DND-41 (cell line): ENCODE data around the gene GPAT3.

Experiments
- EZH2 ChIP-seq: IDR thresholded peaks from 3 replicates; pipeline ENCODE4 v1.6.1; 2012; ENCODE audit warnings: borderline replicate concordance, low read depth, mild to moderate bottlenecking, moderate library complexity, low read length, inconsistent platforms; ENCODE audit not compliant: severe bottlenecking
- TF ChIP-seq, protein P1 (sequence below): IDR thresholded peaks from 2 replicates; pipeline ENCODE4 v1.5.1; 2012; ENCODE audit warnings: borderline replicate concordance, low read length, moderate library complexity, mild to moderate bottlenecking; ENCODE audit not compliant: poor library complexity, severe bottlenecking; ENCODE audit errors: extremely low read depth

DNA sequence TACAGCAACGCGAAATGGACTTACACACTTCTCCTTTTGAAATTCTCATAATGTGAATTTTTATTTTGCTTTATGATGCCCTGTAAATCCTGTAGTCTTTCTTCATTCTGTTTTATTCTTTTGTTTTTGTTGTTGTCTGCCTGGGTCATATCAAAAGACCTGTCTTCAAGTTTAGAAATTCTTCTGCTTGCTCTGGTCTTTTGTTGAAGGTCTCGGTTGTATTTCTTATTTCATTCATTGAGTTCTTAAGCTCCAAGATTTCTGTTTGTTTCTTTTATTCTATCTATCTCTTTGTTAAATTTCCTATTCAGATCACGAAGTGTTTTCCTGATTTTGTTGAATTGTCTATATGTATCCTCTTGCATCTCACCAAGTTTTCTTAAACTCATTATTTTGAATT is 78.1 kb downstream of the GPAT3 start:
- TF ChIP-seq, protein P1, sequence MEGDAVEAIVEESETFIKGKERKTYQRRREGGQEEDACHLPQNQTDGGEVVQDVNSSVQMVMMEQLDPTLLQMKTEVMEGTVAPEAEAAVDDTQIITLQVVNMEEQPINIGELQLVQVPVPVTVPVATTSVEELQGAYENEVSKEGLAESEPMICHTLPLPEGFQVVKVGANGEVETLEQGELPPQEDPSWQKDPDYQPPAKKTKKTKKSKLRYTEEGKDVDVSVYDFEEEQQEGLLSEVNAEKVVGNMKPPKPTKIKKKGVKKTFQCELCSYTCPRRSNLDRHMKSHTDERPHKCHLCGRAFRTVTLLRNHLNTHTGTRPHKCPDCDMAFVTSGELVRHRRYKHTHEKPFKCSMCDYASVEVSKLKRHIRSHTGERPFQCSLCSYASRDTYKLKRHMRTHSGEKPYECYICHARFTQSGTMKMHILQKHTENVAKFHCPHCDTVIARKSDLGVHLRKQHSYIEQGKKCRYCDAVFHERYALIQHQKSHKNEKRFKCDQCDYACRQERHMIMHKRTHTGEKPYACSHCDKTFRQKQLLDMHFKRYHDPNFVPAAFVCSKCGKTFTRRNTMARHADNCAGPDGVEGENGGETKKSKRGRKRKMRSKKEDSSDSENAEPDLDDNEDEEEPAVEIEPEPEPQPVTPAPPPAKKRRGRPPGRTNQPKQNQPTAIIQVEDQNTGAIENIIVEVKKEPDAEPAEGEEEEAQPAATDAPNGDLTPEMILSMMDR, result no peak
- no peak for TF ChIP-seq EZH2
